Thyroid gland (tissue), 4 donors: ENCODE results near the gene NDUFV3. TPM values are rescaled to one million over a fixed set of nuclear protein-coding genes. Genes with fewer than 3 reads are reported as not detected.

Experiments
- DNase-seq, 2 donors: peaks; one replicate each; pipeline ENCODE4 v3.0.0-alpha.2; 2019
- H3K27ac ChIP-seq, 3 donors: fragments of 200-600 bp; sonication (generic); 1 replicate in 2 of 3; 2 replicates in 1 of 3; pipeline ENCODE4 v1.5.1; 2016 to 2019; ENCODE audit warnings: mild to moderate bottlenecking in 1 of 3, moderate library complexity in 1 of 3
- H3K27me3 ChIP-seq: fragments of 200-600 bp; sonication (generic); one replicate; pipeline ENCODE4 v1.5.1; 2019
- H3K36me3 ChIP-seq, 2 donors: fragments of 200-600 bp; sonication (generic); one replicate each; pipeline ENCODE4 v1.5.1; 2016 to 2019
- H3K4me1 ChIP-seq, 2 donors: fragments of 200-600 bp; sonication (generic); one replicate each; pipeline ENCODE4 v1.5.1; 2017 to 2019
- H3K4me3 ChIP-seq, 3 donors: fragments of 200-600 bp; sonication (generic); replicated peaks in 1 of 3; 1 replicate in 2 of 3; 2 replicates in 1 of 3; pipeline ENCODE4 v1.5.1; 2016; ENCODE audit warnings: mild to moderate bottlenecking in 1 of 3
- H3K9me3 ChIP-seq: fragments of 200-600 bp; sonication (generic); one replicate; pipeline ENCODE4 v1.5.1; 2017
- CTCF ChIP-seq, 6 experiments: fragments of 200-600 bp in 3 of 6; fragments of 450-650 bp in 3 of 6; sonication (generic) in 3 of 6; IDR thresholded peaks; one replicate each; pipeline ENCODE4 v1.5.1; 2016 to 2019; ENCODE audit warnings: antibody characterized with exemption in 6 of 6, mild to moderate bottlenecking in 2 of 6, inconsistent platforms in 1 of 6, moderate library complexity in 1 of 6
- POLR2A ChIP-seq, 2 donors: fragments of 450-650 bp; IDR thresholded peaks; one replicate each; pipeline ENCODE4 v1.6.1; 2017; ENCODE audit warnings: antibody characterized with exemption in 2 of 2, mild to moderate bottlenecking in 2 of 2, moderate library complexity in 1 of 2
- WGBS, 2 donors: methylation state at CpG; one replicate each; pipeline ENCODE4 v1.1.5; 2017; 5-methylcytosine and 5-hydroxymethylcytosine counted together
- intact Hi-C: fragments of 100-400 bp; cut with DNase I; formaldehyde crosslinking; loops from one replicate; pipeline ENCODE4 v1.15.1; 2023
- total RNA-seq, 4 donors: library from RNA; depleted of rRNA; stranded (reverse); fragments of >200 nt; gene quantifications; one replicate each; pipeline ENCODE4 v1.2.3, GENCODE V29; 2016

The NDUFV3 gene
- total RNA-seq, 4 donors from 2014 or later: 51.9 to 61.8 (median 55.2) TPM

GRCh38 chr21:42853621-42854020, 39.5 kb upstream of the NDUFV3 start:
- no peak overlapping the region for H3K4me3 ChIP-seq
- WGBS, 2 donors: 91 to 93% methylated on average over 9 to 11 of the region's 20 CpGs
- TF ChIP-seq CTCF (IDR thresholded peaks at IDR 0.05): no peak
- no peak for TF ChIP-seq POLR2A (IDR thresholded peaks at IDR 0.05)
- peaks cover 43 to 55% of the 10 kb centered on the region in 2 donors for H3K36me3 ChIP-seq
- intact Hi-C loops: no loop called here
- no peak for DNase-seq
- no peaks in the 10 kb centered on the region for H3K27me3 ChIP-seq
- peaks cover 16 to 17% of the 10 kb centered on the region in 2 donors for H3K4me1 ChIP-seq
- H3K9me3 ChIP-seq: no peaks in the 10 kb centered on the region
- H3K27ac ChIP-seq: no peak overlapping the region

DNA sequence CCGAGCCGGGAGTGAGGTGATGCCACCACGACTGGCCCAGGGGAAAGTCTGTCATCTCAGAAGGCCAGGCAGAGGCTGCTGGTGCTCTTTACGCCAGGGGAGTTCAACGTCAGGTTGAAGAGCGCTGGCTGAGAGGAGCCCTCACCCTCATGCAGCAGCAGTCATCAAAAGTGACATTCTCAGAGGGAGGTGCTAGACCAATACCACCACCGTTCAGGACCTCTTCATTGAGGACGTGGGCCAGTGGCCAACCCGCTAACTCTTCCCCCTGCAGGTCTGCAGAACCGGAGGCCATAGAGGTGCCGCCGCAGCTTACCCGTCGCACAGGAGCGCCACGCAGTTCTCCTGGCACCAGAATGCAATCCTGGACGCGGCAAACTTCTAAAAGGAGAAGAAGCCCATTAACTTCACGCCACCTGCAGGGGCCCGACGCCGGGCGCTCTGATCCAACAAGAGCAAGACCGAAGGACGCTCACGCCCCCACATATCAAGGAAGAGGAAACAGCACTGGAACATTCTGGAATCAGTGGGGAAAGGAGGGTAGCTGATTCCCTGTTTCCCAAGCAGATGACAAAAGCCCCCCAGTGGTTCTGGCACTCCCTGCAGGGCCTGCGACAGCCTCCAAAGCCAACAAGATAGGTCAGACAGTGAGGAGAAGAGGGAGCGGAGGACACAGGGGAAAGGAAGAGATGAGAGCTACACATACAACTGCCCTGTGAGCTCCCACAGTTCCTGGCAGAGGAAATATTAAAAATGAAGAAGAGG, 38.7 kb upstream of the NDUFV3 start:
- Histone ChIP-seq H3K4me1 (peaks cover 16 to 17% of the 10 kb centered on the region in 2 donors), H3K27me3 (no peaks in the 10 kb centered on the region), H3K4me3 (no peak overlapping the region), H3K9me3 (no peaks in the 10 kb centered on the region), H3K36me3 (peaks cover 45 to 58% of the 10 kb centered on the region in 2 donors), H3K27ac (peak overlapping the region; percentile 18 to 68 (median 28))
- DNase-seq: no peak
- 96 to 97% methylated on average over 28 of the region's 28 CpGs for whole genome bisulfite sequencing, 2 donors
- intact Hi-C loops: no loop called here
- TF ChIP-seq POLR2A (IDR thresholded peaks at IDR 0.05) (no peak), CTCF (IDR thresholded peaks at IDR 0.05) (no peak)

DNA sequence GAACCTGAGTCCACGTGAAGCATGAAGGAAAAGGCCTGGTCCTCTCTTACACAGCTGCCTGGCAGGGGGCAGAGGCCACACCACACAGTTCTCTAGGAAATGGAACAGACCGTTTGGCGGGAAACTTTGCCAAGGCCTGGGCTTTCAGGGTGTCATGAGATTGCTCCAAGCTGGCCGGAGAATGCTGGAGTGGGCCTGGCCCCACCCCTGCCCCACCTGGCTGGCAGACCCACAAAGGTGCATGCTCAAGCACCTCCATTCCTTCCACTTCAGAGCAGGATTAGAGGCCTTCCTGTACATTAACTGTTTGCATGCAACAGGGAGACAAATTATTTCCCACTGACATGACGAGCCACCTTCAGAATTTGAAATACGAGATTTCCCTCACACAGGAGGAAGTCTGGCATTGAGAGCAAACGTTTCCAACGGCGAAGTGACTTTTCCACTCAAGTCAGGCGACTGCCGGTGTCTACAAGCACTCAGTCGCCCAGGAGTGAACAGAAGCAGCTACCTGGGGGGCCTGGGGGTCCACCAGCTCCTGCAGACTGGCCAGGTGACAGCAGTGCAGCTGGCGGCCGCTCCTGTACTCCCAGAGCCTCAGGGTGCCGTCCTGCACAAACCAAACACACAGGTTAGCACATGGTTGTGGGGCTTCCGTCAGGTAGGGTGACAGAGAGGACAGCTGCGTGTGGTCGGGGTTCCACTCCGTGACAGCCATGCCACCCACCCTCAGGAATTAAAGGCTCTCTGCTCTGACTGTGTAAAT, 37.8 kb upstream of the NDUFV3 start:
- WGBS, 2 donors: 42 to 46% methylated on average over 18 to 19 of the region's 19 CpGs
- intact Hi-C loops: no loop called here
- no peak overlapping the region for H3K4me3 ChIP-seq
- no peaks in the 10 kb centered on the region for H3K27me3 ChIP-seq
- H3K4me1 ChIP-seq: peaks cover 16 to 17% of the 10 kb centered on the region in 2 donors
- DNase-seq: peak; percentile 78 to 82
- H3K36me3 ChIP-seq: peaks cover 40 to 53% of the 10 kb centered on the region in 2 donors
- H3K9me3 ChIP-seq: no peaks in the 10 kb centered on the region
- no peak for TF ChIP-seq POLR2A (IDR thresholded peaks at IDR 0.05)
- H3K27ac ChIP-seq: peak overlapping the region; percentile 56 to 68 (median 60)

- Histone ChIP-seq H3K9me3 (no peaks in the 10 kb centered on the region), H3K27me3 (no peaks in the 10 kb centered on the region), H3K4me3 (no peak overlapping the region), H3K4me1 (peaks cover 16 to 17% of the 10 kb centered on the region in 2 donors), H3K36me3 (peaks cover 39 to 49% of the 10 kb centered on the region in 2 donors), H3K27ac (peak overlapping the region; percentile 56 to 68 (median 66))
- TF ChIP-seq POLR2A (IDR thresholded peaks at IDR 0.05) (no peak), CTCF (IDR thresholded peaks at IDR 0.05) (peak in 4 of 6 experiments; percentile 42 to 77 (median 54))
- WGBS, 2 donors: 44 to 53% methylated on average over 18 of the region's 18 CpGs
- intact Hi-C loops: no loop called here
- DNase-seq: peak; percentile 78 to 90
Observed at GRCh38 chr21:42855937-42856335, 37.2 kb upstream of the NDUFV3 start.

- Histone ChIP-seq H3K9me3 (no peaks in the 10 kb centered on the region), H3K27me3 (no peaks in the 10 kb centered on the region), H3K27ac (no peak overlapping the region), H3K4me1 (peaks cover 16 to 17% of the 10 kb centered on the region in 2 donors), H3K36me3 (peaks cover 33 to 40% of the 10 kb centered on the region in 2 donors), H3K4me3 (no peak overlapping the region)
- TF ChIP-seq CTCF (IDR thresholded peaks at IDR 0.05) (no peak), POLR2A (IDR thresholded peaks at IDR 0.05) (no peak)
- intact Hi-C loops: no loop called here
- 91 to 95% methylated on average over 9 to 11 of the region's 11 CpGs for WGBS, 2 donors
- no peak for DNase-seq
Observed at GRCh38 chr21:42857216-42857615, 35.9 kb upstream of the NDUFV3 start.
